GM21737 (cell line): ENCODE results near the gene EIF4E1B.

Experiments
- ATAC-seq: cut with Tn5 transposase; IDR thresholded peaks from one replicate; pipeline ENCODE4 v1.9.1; 2021; ENCODE audit warnings: mild to moderate bottlenecking, moderate library complexity; ENCODE audit not compliant: unreplicated experiment

The EIF4E1B gene

DNA sequence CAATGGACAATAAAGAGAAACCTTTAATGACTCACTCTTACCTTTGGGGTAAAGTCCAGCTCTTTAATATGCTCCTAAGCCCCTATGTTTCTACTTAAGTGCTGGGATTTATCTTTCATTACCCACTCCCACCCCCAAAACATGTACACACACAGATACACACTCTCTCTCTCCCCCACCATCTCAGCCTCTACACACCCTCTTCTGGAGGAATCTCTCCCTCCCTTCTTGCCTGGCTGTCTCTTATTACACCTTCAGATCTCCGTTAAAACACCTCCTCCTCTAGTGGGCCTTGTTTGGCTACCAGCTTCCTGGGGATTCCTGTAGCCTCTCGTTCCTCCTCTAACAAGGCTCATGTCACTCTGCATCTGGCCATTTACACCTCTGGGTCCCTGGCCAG, 27.4 kb upstream of the EIF4E1B start:
- no peak for ATAC-seq

DNA sequence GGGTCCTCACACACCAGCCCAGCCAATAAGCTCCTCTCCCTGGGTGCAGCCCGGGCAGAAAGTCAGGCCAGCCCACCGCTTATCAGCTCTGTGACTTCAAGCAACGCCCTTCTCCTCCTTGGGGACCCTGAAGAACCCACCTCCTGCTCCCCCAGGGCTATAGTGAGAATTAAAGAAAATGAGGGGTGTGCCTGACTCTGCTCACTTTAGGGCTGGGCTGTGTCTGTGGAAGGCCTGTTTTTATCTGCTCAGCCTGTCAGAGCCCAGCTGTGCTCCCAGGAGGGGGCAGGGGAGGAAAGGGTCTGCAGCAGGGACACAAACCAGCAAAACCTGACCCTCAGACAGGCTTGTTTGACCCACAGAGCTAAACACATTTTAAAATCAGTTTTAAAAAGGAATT, 24.4 kb upstream of the EIF4E1B start:
- no peak for ATAC-seq

DNA sequence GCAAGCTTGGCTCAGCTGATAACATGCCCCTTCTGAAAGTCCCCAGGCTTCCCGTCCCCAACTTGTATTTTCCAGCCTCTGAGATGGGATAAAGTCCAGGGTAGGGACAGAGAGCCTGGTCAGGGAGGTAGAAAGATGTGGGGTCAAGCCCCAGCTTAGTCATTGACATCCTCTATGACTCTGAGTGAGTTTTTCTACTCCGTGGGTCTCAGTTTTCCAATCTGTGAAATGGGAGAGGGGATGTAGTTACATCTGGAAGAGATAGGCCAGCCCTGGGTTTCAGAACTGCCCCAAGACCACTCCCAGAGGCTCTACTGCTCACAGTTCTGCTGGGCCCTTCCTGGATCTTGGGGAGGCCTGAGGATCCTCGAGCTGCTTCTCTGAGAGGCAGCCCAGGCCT, 23.6 kb upstream of the EIF4E1B start:
- no peak for ATAC-seq

DNA sequence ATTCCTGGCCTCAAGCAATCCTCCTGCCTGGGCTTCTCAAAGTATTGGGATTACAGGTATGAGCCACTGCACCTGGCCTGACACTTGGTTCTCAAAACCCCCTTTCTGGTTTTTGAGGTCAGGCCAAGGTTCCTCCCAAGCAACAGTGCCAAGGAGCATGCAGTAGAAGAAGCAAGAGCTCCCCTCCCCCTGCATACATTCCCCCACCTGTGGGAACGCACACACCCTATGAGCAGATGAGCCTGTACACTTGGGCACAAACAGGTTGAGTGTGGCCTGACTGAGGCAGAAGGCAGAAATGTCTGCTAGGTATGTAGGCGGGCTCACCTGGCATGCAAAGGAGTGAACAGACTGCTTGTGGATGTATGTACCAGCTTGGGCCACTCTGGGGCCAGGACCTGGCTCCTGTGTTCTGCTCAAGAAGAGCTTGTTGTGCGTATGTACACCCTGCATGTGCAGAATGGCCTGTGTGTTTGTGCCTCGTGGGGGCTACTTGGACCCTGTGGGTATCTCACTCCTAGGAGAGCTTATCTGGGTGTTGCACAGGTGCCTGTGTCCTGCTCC, 22.3 kb upstream of the EIF4E1B start:
- no peak for ATAC-seq

DNA sequence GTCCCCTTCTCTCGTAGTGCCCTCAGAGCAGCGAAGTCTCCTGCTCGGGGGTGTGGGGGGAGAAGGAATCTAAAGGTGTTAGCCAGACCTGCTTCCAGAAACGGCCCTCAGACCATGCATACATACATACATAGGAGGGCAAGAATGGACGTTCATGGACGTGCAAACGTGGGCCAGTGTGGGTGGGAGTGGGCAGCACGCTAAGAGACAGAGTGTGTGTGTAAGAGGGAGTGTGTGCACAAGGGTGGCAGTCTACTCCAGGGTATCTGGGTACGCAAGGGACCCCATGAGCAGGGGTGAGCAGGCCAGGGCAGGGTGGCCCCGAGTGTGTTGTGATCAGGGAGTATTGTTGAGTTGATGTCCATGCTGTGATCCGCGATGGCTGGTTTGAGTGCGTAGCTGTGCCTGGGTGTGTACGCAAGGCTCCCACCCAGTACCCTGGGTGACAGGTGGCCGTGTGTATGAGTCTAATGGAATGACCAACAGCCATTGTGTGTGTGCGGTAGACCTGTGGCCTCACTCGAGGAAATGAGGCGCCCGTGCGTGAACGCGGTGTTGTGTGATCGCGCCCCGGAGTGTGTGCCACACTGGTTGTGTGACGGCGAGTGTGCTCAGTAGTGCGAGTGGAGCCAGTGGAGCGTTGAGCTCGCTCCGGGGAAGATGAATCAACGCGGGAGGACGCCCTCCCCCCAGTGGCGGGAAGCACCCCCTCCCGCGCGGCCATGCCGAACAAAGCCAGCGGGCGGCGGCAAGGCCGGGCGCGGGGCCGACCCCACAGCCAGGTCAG, 21.3 kb upstream of the EIF4E1B start:
- ATAC-seq, result peak; percentile 15

DNA sequence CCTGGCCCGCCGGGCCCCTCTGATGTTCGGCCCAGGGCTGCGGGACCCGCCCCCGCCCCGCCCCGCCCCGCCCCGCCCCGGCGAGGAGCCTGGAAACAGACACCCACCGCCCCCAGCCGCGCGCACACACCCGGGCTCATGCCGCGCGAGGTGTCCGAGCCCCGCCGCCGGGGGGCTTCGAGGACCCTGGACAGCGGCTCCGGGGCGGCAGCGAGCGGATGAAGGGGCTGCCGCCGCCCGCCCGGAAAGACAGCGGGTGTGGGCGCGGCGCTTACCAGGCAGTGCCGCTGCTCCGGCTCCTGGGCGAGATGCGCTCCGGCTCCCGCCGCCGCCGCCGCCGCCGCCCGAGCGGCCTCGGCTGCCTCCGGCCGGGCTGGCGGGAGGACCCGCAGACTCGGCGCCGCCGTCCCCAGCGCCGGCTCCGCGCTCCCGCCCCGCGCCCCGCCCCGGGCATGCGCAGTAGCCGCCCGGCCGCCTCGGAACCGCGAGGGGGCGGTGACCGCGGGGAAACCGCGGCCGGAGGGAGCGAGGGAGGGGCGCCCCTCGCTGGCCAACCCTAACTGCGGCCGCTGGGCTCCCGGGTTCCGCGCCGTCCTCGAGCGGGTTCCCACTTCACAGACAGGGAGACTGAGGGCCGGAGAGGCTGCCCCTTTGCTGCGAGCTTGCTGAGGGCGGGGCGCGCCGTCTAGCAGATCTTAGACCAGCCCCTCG, 20.6 kb upstream of the EIF4E1B start, which contains the start of gene GPRIN1:
Gene GPRIN1 (minus strand): TSS at position 433 of the 711 bp plus-strand sequence. CDS start 10,322 bp downstream, outside the sequence.
- ATAC-seq, result peak; percentile 76

DNA sequence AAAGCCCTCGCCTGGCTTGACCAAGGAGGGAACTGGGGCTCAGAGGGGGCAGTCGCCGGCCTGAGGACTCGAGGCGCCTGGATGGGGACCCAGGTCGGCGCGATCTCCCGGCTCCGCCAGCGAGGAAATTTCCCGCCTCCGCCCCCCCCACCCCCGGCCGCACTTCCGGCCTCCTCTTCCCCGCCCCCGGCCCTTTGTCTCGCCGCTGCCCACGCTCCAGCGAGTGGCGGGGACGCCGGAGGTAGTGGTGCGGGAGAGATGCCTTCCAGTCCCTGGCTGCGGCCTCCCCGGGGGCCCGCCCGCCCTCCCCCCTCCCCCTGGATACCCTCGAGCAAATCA, 20.1 kb upstream of the EIF4E1B start:
- ATAC-seq, result peak; percentile 7

DNA sequence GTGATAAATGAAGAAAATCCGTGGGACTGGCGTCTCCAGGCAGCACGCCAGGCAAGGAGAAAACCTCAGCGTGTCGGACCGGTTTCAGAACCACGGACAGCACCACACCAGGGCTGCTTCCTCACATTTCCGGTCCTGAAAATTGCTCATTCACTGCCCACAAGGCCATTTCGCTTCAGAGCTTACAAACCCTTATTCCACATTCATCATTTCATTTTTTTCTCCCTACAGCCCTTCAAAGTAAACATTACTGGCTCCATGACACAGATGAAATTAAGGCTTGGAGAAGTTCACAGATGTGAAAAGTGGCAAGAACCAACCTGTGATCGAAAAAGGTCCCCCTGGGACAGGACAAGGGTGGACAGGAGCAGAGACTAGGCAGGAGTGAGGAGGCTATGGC, 19.0 kb upstream of the EIF4E1B start:
- ATAC-seq, result no peak

DNA sequence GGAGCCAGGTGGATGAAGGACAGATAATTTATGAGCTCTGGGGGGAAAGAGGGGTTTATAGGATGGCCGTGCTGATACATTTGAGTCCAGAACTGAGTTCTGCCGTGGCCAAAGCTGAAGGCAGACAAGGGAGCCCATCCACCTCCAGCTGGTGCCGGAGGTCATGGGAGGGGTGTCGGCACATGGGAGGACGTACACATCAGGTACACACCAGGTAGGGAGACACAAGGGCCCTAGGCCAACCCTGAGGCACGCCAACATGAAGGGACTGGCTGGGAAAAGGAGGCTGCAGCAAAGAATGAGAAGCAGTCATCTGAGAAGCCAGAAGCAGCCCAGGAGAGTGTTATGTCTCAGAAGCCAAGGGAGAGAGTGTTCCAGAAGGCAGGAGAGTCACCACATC, 18.5 kb upstream of the EIF4E1B start:
- no peak for ATAC-seq

DNA sequence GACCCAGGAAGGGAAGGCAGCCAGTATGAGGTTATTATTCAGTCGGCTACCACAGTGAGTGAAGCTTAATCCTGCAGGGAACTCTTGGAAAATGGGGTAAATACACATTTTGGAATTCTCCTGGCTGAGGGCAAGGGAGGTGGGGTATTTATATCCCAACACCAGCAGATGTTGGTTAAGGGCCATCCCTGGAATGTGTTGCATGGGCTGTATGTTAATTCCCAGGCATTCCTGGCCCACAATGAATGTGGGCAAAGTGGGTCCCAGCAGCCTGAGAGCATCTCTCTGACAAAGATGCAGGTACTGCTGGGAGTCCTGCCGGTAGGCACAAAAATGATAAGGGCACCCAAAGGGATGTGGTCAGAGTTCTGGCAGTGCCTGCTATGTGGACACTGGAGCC, 17.6 kb upstream of the EIF4E1B start:
- no peak for ATAC-seq

DNA sequence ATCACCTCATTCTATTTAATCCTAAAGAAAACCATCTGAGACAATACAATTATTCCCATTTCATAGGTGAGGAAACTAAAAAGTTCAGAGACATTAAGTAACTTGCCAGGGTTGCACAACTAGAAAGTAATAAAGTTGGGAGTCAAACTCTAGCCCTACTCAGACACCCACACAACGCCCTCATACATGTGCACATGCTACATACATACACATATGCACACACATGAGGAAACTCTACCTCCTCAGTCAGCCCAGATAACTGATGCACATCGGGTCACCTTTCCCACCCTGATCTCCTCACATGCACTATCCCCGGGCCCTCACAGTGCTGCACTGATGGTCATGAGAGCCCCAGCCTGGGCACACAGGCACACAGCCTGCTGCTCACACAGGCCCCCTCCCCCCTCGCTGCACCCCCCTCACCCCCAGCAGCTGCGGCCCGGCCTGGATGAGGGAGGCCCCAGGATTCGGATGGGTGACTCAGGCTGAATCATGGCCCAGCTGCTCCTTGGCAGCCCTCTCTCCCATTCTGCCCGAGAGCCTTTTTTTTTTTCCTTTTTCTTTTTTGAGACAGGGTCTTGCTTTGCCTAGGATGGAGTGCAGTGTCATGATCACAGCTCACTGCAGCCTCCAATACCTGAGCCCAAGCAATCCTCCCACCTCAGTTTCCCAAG, 15.5 kb upstream of the EIF4E1B start:
- no peak for ATAC-seq

DNA sequence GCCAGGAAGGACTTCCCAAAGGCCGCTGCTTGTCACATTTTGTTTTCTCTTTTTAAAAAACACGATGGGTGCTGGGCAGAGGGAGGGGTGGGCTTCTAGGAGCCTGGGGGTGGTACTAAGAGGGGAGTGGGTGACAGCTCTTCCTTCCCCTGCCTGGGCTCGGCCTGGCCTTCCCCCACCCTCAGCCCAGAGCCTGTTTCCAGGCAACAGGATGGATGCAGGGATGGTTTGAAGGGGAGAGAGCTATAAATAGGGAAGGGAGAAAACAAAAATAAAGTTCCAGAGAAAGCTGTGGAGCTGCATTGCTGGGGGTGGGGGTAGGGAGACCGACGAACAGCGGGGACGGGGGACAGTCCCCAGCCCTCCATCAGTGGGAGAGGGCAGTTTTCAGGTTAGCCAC, 14.0 kb upstream of the EIF4E1B start:
- no peak for ATAC-seq

DNA sequence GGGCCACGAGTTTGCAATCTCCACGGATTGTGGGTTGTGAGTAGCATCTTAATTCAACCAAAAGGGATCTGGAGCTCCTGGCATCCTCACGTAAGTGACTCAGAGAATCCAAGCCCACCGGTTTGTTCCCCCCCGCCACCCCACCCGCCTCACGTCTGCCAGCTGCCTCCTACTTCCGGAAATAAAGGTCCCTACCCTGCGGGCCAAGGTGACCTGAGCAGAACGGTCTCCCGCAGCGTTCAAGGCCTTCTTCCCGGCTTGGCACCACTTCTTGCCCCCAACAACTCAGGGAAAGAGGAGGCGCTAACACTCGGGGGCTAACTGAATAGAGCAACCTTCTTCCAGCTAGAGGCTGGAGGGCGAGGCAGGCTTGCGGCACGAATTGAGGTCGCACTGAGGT, 11.7 kb upstream of the EIF4E1B start:
- ATAC-seq, result no peak

DNA sequence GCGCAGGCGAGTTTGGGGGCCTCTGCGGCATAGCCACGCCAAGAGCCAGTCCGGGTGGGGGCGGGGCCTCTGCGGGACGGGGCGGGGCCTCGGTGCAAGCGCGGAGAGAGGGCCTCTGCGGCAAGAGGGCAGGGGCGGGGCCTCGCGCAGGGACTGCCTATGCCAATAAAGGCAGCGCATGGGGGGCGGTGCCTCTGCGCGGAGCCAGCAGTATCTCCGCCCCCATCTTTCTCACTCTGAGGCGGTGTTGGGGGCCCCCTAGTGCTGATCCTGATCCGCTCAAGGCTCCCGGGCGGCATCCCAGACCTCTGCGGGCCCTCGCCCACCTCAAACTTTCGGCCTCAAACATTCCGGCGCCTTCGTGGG, 11.3 kb upstream of the EIF4E1B start:
- ATAC-seq, result peak; percentile 81

DNA sequence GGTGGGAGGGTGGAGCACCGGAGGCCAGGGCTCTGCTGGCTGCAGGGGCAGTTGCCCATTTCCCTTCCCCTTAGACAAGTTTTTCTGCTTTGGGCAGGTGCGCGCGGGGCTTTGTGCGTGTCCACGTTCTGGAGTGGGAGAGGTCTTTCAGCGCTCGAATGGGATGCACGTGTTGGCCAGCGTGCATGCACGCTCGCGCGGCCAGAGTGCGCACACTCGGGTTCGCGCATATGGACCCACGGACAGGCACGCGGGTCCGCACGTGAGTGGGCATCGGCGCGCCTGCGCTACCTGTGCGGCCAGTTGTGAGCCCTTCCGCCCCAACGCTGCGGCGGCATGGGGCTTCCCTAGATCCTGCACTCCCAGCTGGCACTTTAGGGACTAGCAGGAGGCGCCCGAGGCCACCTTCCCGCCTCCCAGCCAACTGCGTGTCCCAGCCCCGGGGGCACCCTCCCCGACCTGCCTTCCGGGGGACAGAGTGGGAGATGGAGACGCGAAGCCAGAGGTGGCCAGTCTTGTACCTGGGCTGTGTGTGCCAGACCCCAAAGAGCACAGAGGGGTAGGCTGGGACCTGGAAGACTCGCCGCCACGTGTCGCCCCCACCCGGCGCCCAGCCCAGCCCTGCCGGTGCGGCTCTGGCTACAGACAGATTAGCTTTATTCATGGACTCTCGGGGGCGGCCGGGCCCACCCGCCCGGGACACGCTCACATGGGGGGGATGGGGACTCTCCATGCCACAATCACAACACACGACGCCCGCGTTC, 10.7 kb upstream of the EIF4E1B start:
- ATAC-seq, result no peak

DNA sequence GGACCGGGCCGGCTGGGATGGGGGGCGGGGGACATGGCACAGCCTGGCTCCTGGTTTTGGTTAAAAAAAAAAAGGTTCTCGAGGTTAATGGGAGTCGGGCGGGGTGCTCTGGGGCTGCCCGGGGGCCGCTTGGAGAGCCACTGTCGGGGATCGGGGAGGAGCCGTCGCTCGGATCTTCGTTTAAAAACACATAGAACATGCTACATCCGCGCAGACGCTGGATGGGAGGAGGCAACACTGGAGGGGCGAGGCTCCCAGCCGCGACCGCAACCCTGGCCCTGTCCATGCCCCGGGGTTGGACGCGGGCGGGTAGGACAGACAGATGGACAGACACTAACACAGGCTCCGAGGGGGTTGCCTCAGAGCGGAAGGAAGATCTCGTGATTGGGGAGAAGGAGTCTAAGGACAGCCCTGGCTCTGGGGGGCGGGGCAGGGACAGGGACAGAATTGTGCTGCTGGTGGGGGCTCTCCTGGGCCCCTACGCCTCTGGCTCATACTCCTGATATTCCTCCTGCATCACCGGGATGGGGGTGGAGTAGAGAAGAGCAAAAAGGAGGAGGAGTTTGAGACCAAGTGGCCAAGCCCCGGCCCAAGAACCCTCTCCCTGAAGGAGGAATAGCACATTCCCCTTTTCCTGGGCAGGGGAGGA, 10.0 kb upstream of the EIF4E1B start:
- ATAC-seq, result no peak

DNA sequence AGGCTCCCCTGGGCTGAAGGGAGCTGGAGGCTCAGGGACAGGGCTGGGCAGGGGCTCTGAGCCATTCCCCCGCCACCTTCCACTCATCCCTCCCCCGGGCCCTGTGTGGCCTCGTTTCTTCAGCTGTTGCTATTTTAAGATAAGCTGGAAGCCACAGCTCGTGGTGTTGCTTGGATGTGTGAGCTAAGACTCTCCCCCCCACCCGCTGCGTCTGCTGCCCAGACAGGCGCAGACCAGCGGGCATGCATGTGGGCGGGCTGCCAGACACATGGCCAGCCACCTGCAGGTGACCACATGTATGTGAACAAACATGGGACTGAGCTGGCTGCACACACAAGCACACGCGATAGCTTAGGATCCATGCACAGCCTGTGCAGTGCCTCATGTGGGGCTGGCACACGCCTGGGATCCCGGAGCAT, 8.8 kb upstream of the EIF4E1B start:
- no peak for ATAC-seq

DNA sequence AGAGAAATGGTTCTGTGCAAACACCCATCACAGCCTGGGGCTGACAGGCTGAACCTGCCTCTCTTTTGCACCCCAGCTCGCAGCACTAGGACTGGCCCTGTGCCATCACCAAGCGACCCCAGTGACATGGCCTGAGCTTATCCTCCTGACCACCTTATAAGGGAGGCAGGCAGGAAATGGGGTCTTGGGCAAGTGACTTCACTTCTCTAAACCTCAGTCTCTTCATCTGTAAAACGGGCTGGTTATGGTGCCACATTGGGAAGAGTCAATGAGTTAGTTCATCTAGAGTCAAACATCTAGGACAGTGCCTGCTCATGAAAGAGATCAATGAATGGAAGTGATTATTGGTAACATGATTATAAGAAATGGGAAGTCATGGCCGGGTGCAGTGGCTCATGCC, 6.3 kb upstream of the EIF4E1B start:
- ATAC-seq, result no peak

DNA sequence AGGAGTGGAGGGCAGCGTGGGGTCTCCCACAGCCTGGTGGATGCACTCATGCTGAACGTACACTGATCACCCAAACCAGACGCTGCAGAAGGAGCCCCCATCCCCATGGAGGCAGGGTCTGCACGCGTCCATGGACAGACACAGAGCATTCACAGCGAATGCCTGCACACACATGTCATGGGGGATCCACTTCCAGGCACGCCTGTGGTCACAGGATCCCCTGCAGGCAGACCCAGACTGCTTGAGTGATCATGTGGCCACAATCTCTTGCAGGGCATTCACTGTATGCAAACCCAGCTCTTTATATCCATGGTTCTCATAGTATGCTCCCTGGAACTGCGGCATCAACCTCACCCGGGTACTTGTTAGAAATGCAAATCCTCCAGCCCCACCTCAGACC, 5.5 kb upstream of the EIF4E1B start:
- no peak for ATAC-seq

DNA sequence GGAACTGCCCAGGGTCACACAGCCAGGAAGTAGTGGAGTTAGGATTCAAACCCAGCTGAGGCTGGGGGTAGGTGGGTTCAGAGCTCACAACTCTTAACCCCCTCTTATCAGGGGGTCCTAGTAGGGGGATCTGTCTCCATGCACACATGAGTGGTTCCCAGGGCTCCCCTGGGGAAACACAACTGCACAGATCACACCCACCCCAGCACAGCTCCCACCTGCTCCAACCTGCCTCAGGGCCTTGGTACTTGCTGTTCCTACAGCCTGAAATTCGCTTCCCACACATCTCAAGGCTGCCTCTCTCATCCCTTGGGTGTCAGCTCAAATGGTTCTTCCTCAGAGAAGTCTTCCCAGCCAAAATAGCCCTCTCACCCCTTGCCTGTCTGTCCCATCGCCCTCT, 5.0 kb upstream of the EIF4E1B start:
- ATAC-seq, result no peak
